HAP-1 (cell line): Measurements from ENCODE around the gene ASIP.
"Not testable (repeated sequence)": the region's sequence is repeated elsewhere in the genome, so short reads cannot be mapped to it uniquely, and the experiment has no call there.

Experiments
- DNase-seq, 2 experiments: peaks; one replicate each; pipeline ENCODE4 v3.0.0-alpha.2; 2016 to 2020; ENCODE audit warnings: low spot score in 2 of 2
- H3K27me3 ChIP-seq: fragments of 250-450 bp; sonication (Bioruptor Pico); 2 replicates; pipeline ENCODE4 v1.5.1; 2020; ENCODE audit warnings: low read depth, mild to moderate bottlenecking, moderate library complexity
- H3K36me3 ChIP-seq: fragments of 250-450 bp; sonication (Bioruptor Pico); replicated peaks from 2 replicates; pipeline ENCODE4 v1.5.1; 2020; ENCODE audit warnings: mild to moderate bottlenecking
- H3K4me1 ChIP-seq: fragments of 250-450 bp; sonication (Bioruptor Pico); 2 replicates; pipeline ENCODE4 v1.5.1; 2020; ENCODE audit warnings: mild to moderate bottlenecking
- H3K4me3 ChIP-seq: fragments of 250-450 bp; sonication (Bioruptor Pico); 2 replicates; pipeline ENCODE4 v1.5.1; 2020; ENCODE audit warnings: mild to moderate bottlenecking, moderate library complexity
- H3K9me3 ChIP-seq: fragments of 250-450 bp; sonication (Bioruptor Pico); 2 replicates; pipeline ENCODE4 v1.5.1; 2020; ENCODE audit warnings: mild to moderate bottlenecking, moderate library complexity
- in situ Hi-C: fragments of 300-500 bp; cut with MboI; formaldehyde crosslinking; loops from 3 replicates; pipeline ENCODE4 v1.14.3; 2020; ENCODE audit warnings: low sequenced_read_pairs, inconsistent platforms, mixed read lengths

Gene ASIP

GRCh38 chr20:34282041-34282440 is 40.8 kb downstream of the ASIP start:
- peaks cover 91% of the 10 kb centered on the region for H3K36me3 ChIP-seq
- DNase-seq, result no peak
- in situ Hi-C loops, result no loop called here
- no peak overlapping the region for H3K4me3 ChIP-seq
- no peaks in the 10 kb centered on the region for H3K4me1 ChIP-seq
- H3K27me3 ChIP-seq, result no peaks in the 10 kb centered on the region
- no peaks in the 10 kb centered on the region for H3K9me3 ChIP-seq

- H3K27me3 ChIP-seq, result no peaks in the 10 kb centered on the region
- H3K4me3 ChIP-seq, result no peak overlapping the region
- DNase-seq, result no peak
- H3K9me3 ChIP-seq, result no peaks in the 10 kb centered on the region
- in situ Hi-C loops, result no loop called here
- H3K36me3 ChIP-seq, result peaks cover 93% of the 10 kb centered on the region
- H3K4me1 ChIP-seq, result no peaks in the 10 kb centered on the region
Observed at GRCh38 chr20:34283844-34284243, 42.6 kb downstream of the ASIP start.

- peaks cover 93% of the 10 kb centered on the region for H3K36me3 ChIP-seq
- H3K9me3 ChIP-seq, result no peaks in the 10 kb centered on the region
- H3K4me3 ChIP-seq, result no peak overlapping the region
- H3K4me1 ChIP-seq, result no peaks in the 10 kb centered on the region
- no peak for DNase-seq
- H3K27me3 ChIP-seq, result no peaks in the 10 kb centered on the region
- in situ Hi-C loops, result no loop called here
Observed at GRCh38 chr20:34285450-34285849, 44.2 kb downstream of the ASIP start.

GRCh38 chr20:34287500-34287899 is 46.3 kb downstream of the ASIP start:
- H3K36me3 ChIP-seq, result peaks cover 93% of the 10 kb centered on the region
- in situ Hi-C loops, result not testable (repeated sequence)

GRCh38 chr20:34290471-34290870 is 49.2 kb downstream of the ASIP start:
- Histone ChIP-seq H3K4me1 (no peaks in the 10 kb centered on the region), H3K36me3 (peaks cover 91% of the 10 kb centered on the region), H3K9me3 (no peaks in the 10 kb centered on the region), H3K4me3 (no peak overlapping the region), H3K27me3 (no peaks in the 10 kb centered on the region)
- DNase-seq, result no peak
- in situ Hi-C loops, result no loop called here

More at GRCh38 chr20:34287500-34287899, 46.3 kb downstream of the ASIP start:
- not testable (repeated sequence) for H3K4me3 ChIP-seq, H3K9me3 ChIP-seq, H3K4me1 ChIP-seq, DNase-seq, H3K27me3 ChIP-seq

- H3K36me3 ChIP-seq, result peaks cover 80% of the 10 kb centered on the region
- DNase-seq, result no peak
- H3K4me3 ChIP-seq, result no peak overlapping the region
- in situ Hi-C loops, result no loop called here
- no peaks in the 10 kb centered on the region for H3K27me3 ChIP-seq
- no peaks in the 10 kb centered on the region for H3K4me1 ChIP-seq
- H3K9me3 ChIP-seq, result no peaks in the 10 kb centered on the region
Observed at GRCh38 chr20:34292496-34292895, 51.3 kb downstream of the ASIP start.

GRCh38 chr20:34293119-34293518 is 51.9 kb downstream of the ASIP start:
- Histone ChIP-seq H3K27me3 (no peaks in the 10 kb centered on the region), H3K9me3 (no peaks in the 10 kb centered on the region), H3K36me3 (peaks cover 79% of the 10 kb centered on the region), H3K4me3 (no peak overlapping the region), H3K4me1 (no peaks in the 10 kb centered on the region)
- DNase-seq, result no peak
- in situ Hi-C loops, result no loop called here

GRCh38 chr20:34293589-34293988 is 52.4 kb downstream of the ASIP start:
- peaks cover 74% of the 10 kb centered on the region for H3K36me3 ChIP-seq

GRCh38 chr20:34294563-34294962 is 53.3 kb downstream of the ASIP start:
- in situ Hi-C loops, result no loop called here
- Histone ChIP-seq H3K4me3 (no peak overlapping the region), H3K27me3 (no peaks in the 10 kb centered on the region), H3K36me3 (peaks cover 75% of the 10 kb centered on the region), H3K9me3 (no peaks in the 10 kb centered on the region), H3K4me1 (no peaks in the 10 kb centered on the region)
- DNase-seq, result no peak

More at GRCh38 chr20:34293589-34293988, 52.4 kb downstream of the ASIP start:
- no peak overlapping the region for H3K4me3 ChIP-seq
- no peaks in the 10 kb centered on the region for H3K4me1 ChIP-seq
- in situ Hi-C loops, result no loop called here
- H3K27me3 ChIP-seq, result no peaks in the 10 kb centered on the region
- no peak for DNase-seq
- no peaks in the 10 kb centered on the region for H3K9me3 ChIP-seq

GRCh38 chr20:34295284-34295683 is 54.1 kb downstream of the ASIP start:
- no peaks in the 10 kb centered on the region for H3K27me3 ChIP-seq
- no peaks in the 10 kb centered on the region for H3K4me1 ChIP-seq
- in situ Hi-C loops, result no loop called here
- DNase-seq, result no peak
- no peak overlapping the region for H3K4me3 ChIP-seq
- H3K9me3 ChIP-seq, result no peaks in the 10 kb centered on the region
- H3K36me3 ChIP-seq, result peaks cover 75% of the 10 kb centered on the region

- H3K36me3 ChIP-seq, result peaks cover 75% of the 10 kb centered on the region
- DNase-seq, result no peak
- H3K27me3 ChIP-seq, result no peaks in the 10 kb centered on the region
- H3K9me3 ChIP-seq, result no peaks in the 10 kb centered on the region
- no peak overlapping the region for H3K4me3 ChIP-seq
- H3K4me1 ChIP-seq, result peaks cover 6% of the 10 kb centered on the region
- in situ Hi-C loops, result no loop called here
Observed at GRCh38 chr20:34296468-34296867, 55.2 kb downstream of the ASIP start.

- H3K27me3 ChIP-seq, DNase-seq, H3K4me1 ChIP-seq, H3K4me3 ChIP-seq, H3K9me3 ChIP-seq, in situ Hi-C loops: not testable (repeated sequence)
- peaks cover 59% of the 10 kb centered on the region for H3K36me3 ChIP-seq
Observed at GRCh38 chr20:34298294-34298784, 57.1 kb downstream of the ASIP start.

- Histone ChIP-seq H3K4me3 (no peak overlapping the region), H3K36me3 (peaks cover 45% of the 10 kb centered on the region), H3K27me3 (no peaks in the 10 kb centered on the region), H3K4me1 (peaks cover 15% of the 10 kb centered on the region), H3K9me3 (0 out of 2 replicates have a peak, but pooled peaks cover 2% of the 10 kb centered on the region)
- no peak for DNase-seq
- in situ Hi-C loops, result loop anchor here (5.0 to 25.0 kb wide), 2 partner anchors 218 to 413 kb away; partner anchors contain the start of genes DYNLRB1 and TP53INP2
Observed at GRCh38 chr20:34299556-34300255, 58.5 kb downstream of the ASIP start.

GRCh38 chr20:34300256-34300806 is 59.1 kb downstream of the ASIP start:
- Histone ChIP-seq H3K4me1 (peaks cover 15% of the 10 kb centered on the region), H3K36me3 (peaks cover 39% of the 10 kb centered on the region), H3K9me3 (0 out of 2 replicates have a peak, but pooled peaks cover 2% of the 10 kb centered on the region), H3K4me3 (no peak overlapping the region), H3K27me3 (no peaks in the 10 kb centered on the region)
- DNase-seq, result no peak
- in situ Hi-C loops, result loop anchor here (5.0 to 25.0 kb wide), 2 partner anchors 217 to 412 kb away; partner anchors contain the start of genes DYNLRB1 and TP53INP2
